Prostate gland (tissue), 2 donors: ENCODE data around the gene LMAN1L. TPM values are rescaled to one million over a fixed set of nuclear protein-coding genes. Genes with fewer than 3 reads are reported as not detected.

Experiments used
- DNase-seq: peaks from one replicate; pipeline ENCODE4 v3.0.0-alpha.2; 2019; ENCODE audit warnings: low spot score
- H3K27ac ChIP-seq, 2 donors: fragments of 200-600 bp; sonication (generic); 2 replicates each; pipeline ENCODE4 v1.5.1; 2017 to 2019
- H3K27me3 ChIP-seq: fragments of 200-600 bp; sonication (generic); replicated peaks from 2 replicates; pipeline ENCODE4 v1.5.1; 2019; ENCODE audit not compliant: insufficient read depth
- H3K36me3 ChIP-seq, 2 donors: fragments of 200-600 bp; sonication (generic); 1 replicate in 1 of 2; 2 replicates in 1 of 2; pipeline versions ENCODE4 v1.5.1 to v1.8.1; 2017 to 2019
- H3K4me1 ChIP-seq: fragments of 200-600 bp; sonication (generic); replicated peaks from 2 replicates; pipeline ENCODE4 v1.5.1; 2019
- H3K4me3 ChIP-seq, 2 donors: fragments of 200-600 bp; sonication (generic); 2 replicates each; pipeline ENCODE4 v1.5.1; 2017 to 2019
- H3K9me3 ChIP-seq: fragments of 200-600 bp; sonication (generic); 2 replicates; pipeline ENCODE4 v1.5.1; 2017
- CTCF ChIP-seq, 4 experiments: fragments of 200-600 bp in 2 of 4; fragments of 450-650 bp in 2 of 4; sonication (generic) in 2 of 4; IDR thresholded peaks; 1 replicate in 3 of 4; 2 replicates in 1 of 4; pipeline ENCODE4 v1.5.1; 2016 to 2019; ENCODE audit warnings: antibody characterized with exemption in 4 of 4, mild to moderate bottlenecking in 2 of 4, moderate library complexity in 2 of 4
- POLR2A ChIP-seq: fragments of 450-650 bp; IDR thresholded peaks from one replicate; pipeline ENCODE4 v1.6.1; 2016; ENCODE audit warnings: antibody characterized with exemption, mild to moderate bottlenecking
- POLR2AphosphoS5 ChIP-seq: sonication (generic); formaldehyde crosslinking; IDR thresholded peaks from one replicate; pipeline ENCODE4 v1.6.1; 2017; ENCODE audit warnings: antibody characterized with exemption
- WGBS: methylation state at CpG from one replicate; pipeline ENCODE4 v1.1.5; 2018; 5-methylcytosine and 5-hydroxymethylcytosine counted together
- intact Hi-C: fragments of 100-400 bp; cut with DNase I; formaldehyde crosslinking; loops from one replicate; pipeline ENCODE4 v1.14.2; 2022
- total RNA-seq, 2 donors: library from RNA; depleted of rRNA; stranded (reverse); fragments of >200 nt; gene quantifications; one replicate each; pipeline ENCODE4 v1.1.0, GENCODE V29; 2016

The LMAN1L gene
- total RNA-seq, 2 donors from 2014 or later: 219 to 229 TPM

DNA sequence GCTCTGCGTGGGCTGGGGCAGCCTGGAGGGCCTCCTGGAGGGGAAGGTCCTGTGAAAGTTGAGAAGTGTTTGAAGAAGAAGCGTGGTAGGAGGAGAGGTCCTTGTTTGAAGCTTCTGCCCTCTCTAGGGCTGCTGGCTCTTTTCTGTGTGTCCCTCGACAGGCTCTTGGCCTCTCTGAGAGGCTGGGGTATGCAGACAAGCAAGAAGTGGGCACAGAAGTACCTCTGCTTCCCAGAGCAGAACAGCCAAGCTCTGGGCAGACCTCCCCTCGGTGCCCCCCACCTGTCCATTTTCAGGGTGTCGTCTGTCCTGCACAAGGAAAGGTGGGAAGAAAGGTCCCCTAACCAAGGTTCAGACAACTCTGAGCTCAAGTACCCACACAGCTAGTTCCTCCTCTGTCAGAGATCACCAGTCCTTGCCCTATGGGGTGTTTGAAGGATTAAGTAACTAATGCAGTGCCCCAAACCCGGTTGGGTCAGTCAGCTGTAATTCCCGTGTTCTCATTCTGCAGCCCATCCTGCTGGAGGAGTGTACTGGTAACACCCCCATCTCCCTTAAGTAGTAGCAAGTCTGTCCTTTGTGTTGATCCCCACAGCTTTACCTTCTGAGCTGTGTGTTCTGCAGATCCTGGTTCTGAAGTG lies 24.5 kb upstream of the LMAN1L start:
- peak overlapping the region in 1 of 2 donors; percentile 40 for H3K27ac ChIP-seq
- H3K9me3 ChIP-seq: no peaks in the 10 kb centered on the region
- WGBS: 59% methylated on average over 7 of the region's 7 CpGs
- DNase-seq: no peak
- TF ChIP-seq CTCF (IDR thresholded peaks at IDR 0.05): no peak
- TF ChIP-seq POLR2A: no peak
- no peak for TF ChIP-seq POLR2AphosphoS5
- intact Hi-C loops: no loop called here
- no peak overlapping the region for H3K4me3 ChIP-seq
- H3K36me3 ChIP-seq: no peaks in the 10 kb centered on the region
- no peaks in the 10 kb centered on the region for H3K27me3 ChIP-seq
- H3K4me1 ChIP-seq: peaks cover 30% of the 10 kb centered on the region

- intact Hi-C loops: no loop called here
- no peak for TF ChIP-seq POLR2A
- TF ChIP-seq CTCF (IDR thresholded peaks at IDR 0.05): no peak
- no peak for TF ChIP-seq POLR2AphosphoS5
- no peak for DNase-seq
- WGBS: 73% methylated on average over 9 of the region's 9 CpGs
- Histone ChIP-seq H3K4me3 (no peak overlapping the region), H3K27me3 (no peaks in the 10 kb centered on the region), H3K4me1 (peaks cover 24% of the 10 kb centered on the region), H3K36me3 (no peaks in the 10 kb centered on the region), H3K27ac (peak overlapping the region in 1 of 2 donors; percentile 38), H3K9me3 (no peaks in the 10 kb centered on the region)
Measured at GRCh38 chr15:74788683-74789151, 23.9 kb upstream of the LMAN1L start.

GRCh38 chr15:74789171-74789631 lies 23.4 kb upstream of the LMAN1L start:
- intact Hi-C loops: no loop called here
- 45% methylated on average over 13 of the region's 14 CpGs for WGBS
- Histone ChIP-seq H3K36me3 (no peaks in the 10 kb centered on the region), H3K4me1 (peaks cover 21% of the 10 kb centered on the region), H3K27me3 (no peaks in the 10 kb centered on the region), H3K9me3 (no peaks in the 10 kb centered on the region), H3K27ac (peak overlapping the region in 1 of 2 donors; percentile 38), H3K4me3 (no peak overlapping the region)
- DNase-seq: no peak
- TF ChIP-seq POLR2A (no peak), POLR2AphosphoS5 (peak; percentile 22), CTCF (IDR thresholded peaks at IDR 0.05) (no peak)

GRCh38 chr15:74789741-74790079 lies 22.9 kb upstream of the LMAN1L start:
- Histone ChIP-seq H3K4me3 (no peak overlapping the region), H3K4me1 (peaks cover 18% of the 10 kb centered on the region), H3K9me3 (no peaks in the 10 kb centered on the region), H3K27ac (peak overlapping the region in 1 of 2 donors; percentile 38), H3K27me3 (no peaks in the 10 kb centered on the region), H3K36me3 (no peaks in the 10 kb centered on the region)
- DNase-seq: no peak
- TF ChIP-seq POLR2A (no peak), POLR2AphosphoS5 (no peak), CTCF (IDR thresholded peaks at IDR 0.05) (no peak)
- 49% methylated on average over 3 of the region's 3 CpGs for WGBS
- intact Hi-C loops: no loop called here
